A549 (cell line): Measurements from ENCODE around the gene BNIP3.

Source experiments
- CHD2 ChIP-seq: fragments of 150-350 bp; IDR thresholded peaks from 2 replicates; pipeline ENCODE4 v1.6.1; 2014; ENCODE audit warnings: low read length; ENCODE audit not compliant: partially characterized antibody
- TF ChIP-seq, protein P1 (sequence below): fragments of 450-650 bp; IDR thresholded peaks from 2 replicates; pipeline ENCODE4 v1.6.1; 2014; ENCODE audit warnings: antibody characterized with exemption

DNA sequence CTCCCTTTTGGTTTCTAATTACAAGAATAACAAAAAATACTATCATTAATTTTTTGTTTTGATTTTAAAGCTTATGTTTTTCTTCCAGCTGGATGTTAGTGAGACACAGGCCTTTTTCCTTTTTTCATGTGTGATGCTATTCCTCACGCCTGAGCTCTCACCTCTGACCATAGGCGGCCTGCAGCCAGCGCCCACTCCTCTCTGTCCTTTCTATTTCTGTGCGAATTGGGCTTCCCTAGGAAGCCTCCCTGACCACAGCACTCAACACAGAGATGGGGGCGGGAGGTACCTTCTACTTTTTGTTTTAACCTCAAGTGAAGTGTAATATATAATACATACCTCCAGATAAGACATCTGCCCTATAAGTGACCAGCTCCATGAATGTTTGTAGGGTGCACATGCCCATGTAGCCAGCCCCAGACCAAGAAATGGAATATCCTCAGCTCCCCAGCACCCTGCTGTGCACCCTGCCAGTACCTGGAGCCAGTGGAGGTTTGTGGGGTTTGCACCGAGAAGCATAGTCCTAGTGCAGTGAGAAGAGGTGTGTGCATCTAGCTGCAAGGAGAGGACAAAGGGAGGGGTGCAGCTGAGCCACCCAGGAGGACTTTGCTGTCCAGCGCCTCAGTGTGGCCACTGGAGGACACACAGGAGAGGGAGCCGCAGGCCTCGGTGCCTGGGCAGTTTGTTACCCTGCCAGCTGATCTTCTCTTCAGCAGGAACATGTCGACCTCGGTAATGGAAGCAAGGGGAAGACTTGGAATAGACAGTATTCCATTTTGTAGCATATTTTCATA, 38.5 kb downstream of the BNIP3 start:
- TF ChIP-seq, protein P1, sequence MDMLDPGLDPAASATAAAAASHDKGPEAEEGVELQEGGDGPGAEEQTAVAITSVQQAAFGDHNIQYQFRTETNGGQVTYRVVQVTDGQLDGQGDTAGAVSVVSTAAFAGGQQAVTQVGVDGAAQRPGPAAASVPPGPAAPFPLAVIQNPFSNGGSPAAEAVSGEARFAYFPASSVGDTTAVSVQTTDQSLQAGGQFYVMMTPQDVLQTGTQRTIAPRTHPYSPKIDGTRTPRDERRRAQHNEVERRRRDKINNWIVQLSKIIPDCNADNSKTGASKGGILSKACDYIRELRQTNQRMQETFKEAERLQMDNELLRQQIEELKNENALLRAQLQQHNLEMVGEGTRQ: no peak
- TF ChIP-seq CHD2: no peak
